ENCODE data around the gene RARA.

- TF ChIP-seq CTCF (conservative IDR thresholded peaks at IDR 0.05; ENCODE audit: low read depth, low read length) (no peak), POLR2A (IDR thresholded peaks at IDR 0.05; ENCODE audit: low read depth, low read length) (no peak)
These were observed 11.5 kb upstream of the RARA start for GRCh38 chr17:40297511-40297910.

All from IMR-90 (cell line).